HepG2 (cell line): ENCODE results near the gene CFAP210. TPM values are rescaled to one million over a fixed set of nuclear protein-coding genes. Genes with fewer than 3 reads are reported as not detected.
A peak's percentile ranks its signal among the peaks of the same experiment; 100 is the strongest.

Experiments used
- ASH2L ChIP-seq: fragments of 300-600, 200-600 bp; sonication (generic); IDR thresholded peaks from 2 replicates; pipeline ENCODE4 v1.7.0; 2017; ENCODE audit warnings: low read depth, mild to moderate bottlenecking, moderate library complexity, mixed read lengths, low read length; ENCODE audit not compliant: insufficient read length
- CAMTA2 ChIP-seq: sonication (generic); formaldehyde crosslinking; IDR thresholded peaks from 2 replicates; pipeline ENCODE4 v1.4.0; 2020; ENCODE audit warnings: mild to moderate bottlenecking, missing genetic modification reagents, borderline replicate concordance
- CEBPG ChIP-seq: IDR thresholded peaks from 2 replicates; pipeline ENCODE4 v1.6.1; 2016
- KAT2B ChIP-seq: fragments of 150-350 bp; IDR thresholded peaks from 2 replicates; pipeline ENCODE4 v1.6.1; 2014; ENCODE audit warnings: low read depth, low read length, borderline replicate concordance
- MEIS2 ChIP-seq: sonication (generic); formaldehyde crosslinking; IDR thresholded peaks from 2 replicates; pipeline ENCODE4 v1.9.0; 2021; ENCODE audit warnings: mild to moderate bottlenecking, missing genetic modification reagents
- NKX3-1 ChIP-seq: sonication (generic); formaldehyde crosslinking; IDR thresholded peaks from 2 replicates; pipeline ENCODE4 v1.5.0; 2020; ENCODE audit warnings: missing genetic modification reagents
- PHF20 ChIP-seq: sonication (generic); formaldehyde crosslinking; IDR thresholded peaks from 2 replicates; pipeline ENCODE4 v1.5.0; 2020; ENCODE audit warnings: mild to moderate bottlenecking, missing genetic modification reagents
- PRDM10 ChIP-seq: sonication (generic); formaldehyde crosslinking; IDR thresholded peaks from 2 replicates; pipeline ENCODE4 v1.4.0; 2020; ENCODE audit warnings: low read depth, missing genetic modification reagents
- RFXAP ChIP-seq: sonication (generic); formaldehyde crosslinking; IDR thresholded peaks from 2 replicates; pipeline ENCODE4 v1.4.0; 2020; ENCODE audit warnings: missing genetic modification reagents, borderline replicate concordance
- SALL1 ChIP-seq: sonication (generic); formaldehyde crosslinking; IDR thresholded peaks from 2 replicates; pipeline ENCODE4 v1.8.0; 2022; ENCODE audit warnings: mild to moderate bottlenecking, missing genetic modification reagents
- TCF12 ChIP-seq, 2 experiments: fragments of 450-650 bp in 1 of 2; sonication (generic) in 1 of 2; formaldehyde crosslinking in 1 of 2; IDR thresholded peaks; 2 replicates each; pipeline versions ENCODE4 v1.6.1 to v1.8.0; 2017 to 2022; ENCODE audit warnings: antibody characterized with exemption in 1 of 2, mild to moderate bottlenecking in 1 of 2, missing genetic modification reagents in 1 of 2, moderate library complexity in 1 of 2
- TFDP1 ChIP-seq: IDR thresholded peaks from 2 replicates; pipeline ENCODE4 v1.6.1; 2016; ENCODE audit warnings: missing compliant biosample characterization, missing genetic modification reagents, borderline replicate concordance
- ZMAT3 ChIP-seq: sonication (generic); formaldehyde crosslinking; conservative IDR thresholded peaks from 2 replicates; pipeline ENCODE4 v1.7.0; 2021; ENCODE audit warnings: missing genetic modification reagents
- ZNF274 ChIP-seq: sonication (generic); formaldehyde crosslinking; IDR thresholded peaks from 2 replicates; pipeline ENCODE4 v1.5.1; 2020; ENCODE audit warnings: mild to moderate bottlenecking, missing genetic modification reagents
- ZNF3 ChIP-seq: IDR thresholded peaks from 2 replicates; pipeline ENCODE4 v1.7.0; 2017; ENCODE audit warnings: inconsistent platforms
- ZNF33B ChIP-seq: sonication (generic); formaldehyde crosslinking; IDR thresholded peaks from 2 replicates; pipeline ENCODE4 v1.5.1; 2020; ENCODE audit warnings: mild to moderate bottlenecking, missing genetic modification reagents
- ZNF350 ChIP-seq: sonication (generic); formaldehyde crosslinking; IDR thresholded peaks from 2 replicates; pipeline ENCODE4 v1.4.0; 2020; ENCODE audit warnings: mild to moderate bottlenecking, low read depth, missing genetic modification reagents, borderline replicate concordance
- ZNF362 ChIP-seq: sonication (generic); formaldehyde crosslinking; IDR thresholded peaks from 2 replicates; pipeline ENCODE4 v1.4.0; 2020; ENCODE audit warnings: missing genetic modification reagents, mild to moderate bottlenecking, borderline replicate concordance
- ZNF496 ChIP-seq: sonication (generic); formaldehyde crosslinking; IDR thresholded peaks from 2 replicates; pipeline ENCODE4 v1.8.1; 2023; ENCODE audit warnings: mild to moderate bottlenecking, moderate library complexity, missing genetic modification reagents; ENCODE audit not compliant: insufficient replicate concordance
- ZNF589 ChIP-seq: sonication (generic); formaldehyde crosslinking; conservative IDR thresholded peaks from 2 replicates; pipeline ENCODE4 v1.8.0; 2022; ENCODE audit warnings: mild to moderate bottlenecking, moderate library complexity, missing genetic modification reagents
- ZNF605 ChIP-seq: sonication (generic); formaldehyde crosslinking; IDR thresholded peaks from 2 replicates; pipeline ENCODE4 v1.8.0; 2022; ENCODE audit warnings: mild to moderate bottlenecking, missing genetic modification reagents
- ZNF740 ChIP-seq: sonication (generic); formaldehyde crosslinking; IDR thresholded peaks from 2 replicates; pipeline ENCODE4 v1.4.0; 2020; ENCODE audit warnings: missing genetic modification reagents
- ZNF772 ChIP-seq: sonication (generic); formaldehyde crosslinking; IDR thresholded peaks from 2 replicates; pipeline ENCODE4 v1.5.0; 2020; ENCODE audit warnings: mild to moderate bottlenecking, missing genetic modification reagents
- polyA plus RNA-seq, 8 experiments: library from polyadenylated mRNA; depleted of rRNA in 3 of 8; stranded (reverse) in 7 of 8; unstranded in 1 of 8; fragments of >200 nt; fragmentation: Illumina TruSeq in 4 of 8; extraction: Trizol in 4 of 8; gene quantifications; 2 replicates each; pipeline versions ENCODE4 v1.2.1 to v1.2.3, GENCODE V29; 2011 to 2016; ENCODE audit warnings: low read depth in 4 of 8, missing spikeins in 1 of 8, mixed read lengths in 1 of 8; ENCODE audit not compliant: insufficient read depth in 1 of 8
- total RNA-seq, 5 experiments: library from RNA; depleted of rRNA; stranded (reverse); fragments of >200 nt; fragmentation: Illumina TruSeq; extraction: Trizol; gene quantifications; 2 replicates each; pipeline ENCODE4 v1.2.3, GENCODE V29; 2016; ENCODE audit warnings: low read depth in 1 of 5

The CFAP210 gene
- total and polyA plus RNA-seq, 2 of the 13 experiments (the other 11 are each of a cell fraction or from before 2014, with no cell fraction given), result 0.18 TPM; not detected in 1

- TF ChIP-seq PRDM10 (CRISPR knock-in tag), result no peak
- no peak for TF ChIP-seq ZNF274 (CRISPR knock-in tag)
- no peak for TF ChIP-seq ZNF605 (CRISPR knock-in tag)
- TF ChIP-seq ZNF362 (CRISPR knock-in tag), result no peak
- no peak for TF ChIP-seq ZNF772 (CRISPR knock-in tag)
- TF ChIP-seq KAT2B, result no peak
- TF ChIP-seq ZNF589 (CRISPR knock-in tag), result no peak
- no peak for TF ChIP-seq ZNF3 (CRISPR knock-in tag)
- TF ChIP-seq ZNF740, result no peak
- TF ChIP-seq NKX3-1, result 0 out of 2 replicates have a peak, but pooled peaks have one; percentile 8
- no peak for TF ChIP-seq ZMAT3 (CRISPR knock-in tag)
- 0 out of 2 replicates have a peak, but pooled peaks have one; percentile 29 for TF ChIP-seq ZNF33B (CRISPR knock-in tag)
- peak; percentile 62; the same call in 1 of the 2 replicates for TF ChIP-seq TFDP1 (CRISPR knock-in tag)
- TF ChIP-seq CEBPG (CRISPR knock-in tag), result no peak
- TF ChIP-seq CAMTA2, result no peak
- no peak for TF ChIP-seq ZNF496 (CRISPR knock-in tag)
- no peak for TF ChIP-seq MEIS2
- no peak for TF ChIP-seq TCF12 (IDR thresholded peaks at IDR 0.05)
- no peak for TF ChIP-seq TCF12 (CRISPR knock-in tag; IDR thresholded peaks at IDR 0.05)
- TF ChIP-seq PHF20 (CRISPR knock-in tag), result peak; percentile 21; the same call in 1 of the 2 replicates
- no peak for TF ChIP-seq ZNF350 (CRISPR knock-in tag)
- no peak for TF ChIP-seq SALL1 (CRISPR knock-in tag)
- peak; percentile 22 for TF ChIP-seq ASH2L
- TF ChIP-seq RFXAP (CRISPR knock-in tag), result no peak
These were observed 40.1 kb upstream of the CFAP210 start (continued) for GRCh38 chr2:169734169-169734847.
